ENCODE results near the gene RHOD.

The RHOD gene

GRCh38 chr11:67085617-67086016, 29.0 kb downstream of the RHOD start:
- H3K4me3 ChIP-seq, result no peak overlapping the region
- TF ChIP-seq, protein P1, sequence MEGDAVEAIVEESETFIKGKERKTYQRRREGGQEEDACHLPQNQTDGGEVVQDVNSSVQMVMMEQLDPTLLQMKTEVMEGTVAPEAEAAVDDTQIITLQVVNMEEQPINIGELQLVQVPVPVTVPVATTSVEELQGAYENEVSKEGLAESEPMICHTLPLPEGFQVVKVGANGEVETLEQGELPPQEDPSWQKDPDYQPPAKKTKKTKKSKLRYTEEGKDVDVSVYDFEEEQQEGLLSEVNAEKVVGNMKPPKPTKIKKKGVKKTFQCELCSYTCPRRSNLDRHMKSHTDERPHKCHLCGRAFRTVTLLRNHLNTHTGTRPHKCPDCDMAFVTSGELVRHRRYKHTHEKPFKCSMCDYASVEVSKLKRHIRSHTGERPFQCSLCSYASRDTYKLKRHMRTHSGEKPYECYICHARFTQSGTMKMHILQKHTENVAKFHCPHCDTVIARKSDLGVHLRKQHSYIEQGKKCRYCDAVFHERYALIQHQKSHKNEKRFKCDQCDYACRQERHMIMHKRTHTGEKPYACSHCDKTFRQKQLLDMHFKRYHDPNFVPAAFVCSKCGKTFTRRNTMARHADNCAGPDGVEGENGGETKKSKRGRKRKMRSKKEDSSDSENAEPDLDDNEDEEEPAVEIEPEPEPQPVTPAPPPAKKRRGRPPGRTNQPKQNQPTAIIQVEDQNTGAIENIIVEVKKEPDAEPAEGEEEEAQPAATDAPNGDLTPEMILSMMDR (IDR thresholded peaks at IDR 0.05), result no peak
- H3K27ac ChIP-seq, result no peak overlapping the region
- no peak for DNase-seq (ENCODE audit: low spot score)

DNA sequence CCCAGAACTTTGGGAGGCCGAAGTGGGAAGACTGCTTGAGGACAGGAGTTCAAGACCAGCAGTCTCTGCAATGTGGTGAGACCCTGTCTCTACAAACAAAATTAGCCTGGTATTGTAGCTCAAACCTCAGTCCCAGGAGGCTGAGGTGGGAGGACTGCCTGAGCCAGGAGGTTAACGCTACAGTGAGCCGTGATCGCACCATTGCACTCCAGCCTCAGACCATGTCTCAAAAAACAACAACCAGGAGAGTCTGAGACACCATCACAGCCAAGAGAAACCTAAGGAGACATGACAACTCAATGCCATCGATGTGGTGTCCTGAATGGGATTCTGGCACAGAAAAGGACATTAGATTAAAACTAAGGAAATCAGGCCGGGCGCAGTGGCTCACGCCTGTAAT, 34.1 kb downstream of the RHOD start:
- TF ChIP-seq, protein P1 (IDR thresholded peaks at IDR 0.05), result no peak
- Histone ChIP-seq H3K27ac (no peak overlapping the region), H3K4me3 (no peak overlapping the region)
- DNase-seq (ENCODE audit: low spot score), result no peak

- TF ChIP-seq, protein P1 (IDR thresholded peaks at IDR 0.05), result no peak
- DNase-seq (ENCODE audit: low spot score), result no peak
- Histone ChIP-seq H3K27ac (no peak overlapping the region), H3K4me3 (no peak overlapping the region)
These were observed 38.5 kb downstream of the RHOD start for GRCh38 chr11:67095214-67095507.

DNA sequence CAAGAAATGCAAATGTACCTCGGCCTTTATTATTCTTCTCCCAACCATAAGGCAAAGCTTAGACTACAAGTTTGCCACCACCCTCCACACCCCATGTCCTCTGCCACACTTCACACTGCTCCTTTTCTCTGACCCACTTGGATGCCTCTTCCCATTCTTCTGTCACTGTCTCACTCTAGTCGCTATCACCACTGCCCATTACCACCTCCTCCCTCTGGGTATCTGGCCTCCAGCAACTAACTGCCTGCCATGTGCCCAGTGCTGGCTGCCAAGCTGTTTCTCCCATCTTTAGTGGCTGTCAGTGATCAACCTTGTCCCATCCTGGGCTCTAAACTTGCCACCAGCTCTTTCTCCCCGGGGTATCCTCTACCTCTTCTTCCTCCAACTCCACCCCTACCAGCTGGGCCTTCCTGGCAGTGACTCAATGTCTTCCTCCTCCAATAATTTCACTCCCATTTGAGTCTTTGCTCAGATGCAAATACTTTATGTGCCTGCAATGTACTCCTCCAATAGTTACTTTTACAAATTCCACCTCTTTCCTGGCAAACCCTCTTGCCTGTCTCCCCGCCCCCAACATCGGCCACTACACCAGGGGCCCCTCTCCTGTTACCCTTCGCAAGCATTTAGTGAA, 42.3 kb downstream of the RHOD start:
- DNase-seq (ENCODE audit: low spot score), result no peak

GRCh38 chr11:67099831-67100324, 43.2 kb downstream of the RHOD start:
- no peak for DNase-seq (ENCODE audit: low spot score)
- H3K27ac ChIP-seq, result no peak overlapping the region
- H3K4me3 ChIP-seq, result no peak overlapping the region
- TF ChIP-seq, protein P1 (IDR thresholded peaks at IDR 0.05), result no peak

More for the DNA sequence above, 42.3 kb downstream of the RHOD start:
- H3K4me3 ChIP-seq, result no peak overlapping the region
- TF ChIP-seq, protein P1 (IDR thresholded peaks at IDR 0.05), result no peak
- H3K27ac ChIP-seq, result no peak overlapping the region

DNA sequence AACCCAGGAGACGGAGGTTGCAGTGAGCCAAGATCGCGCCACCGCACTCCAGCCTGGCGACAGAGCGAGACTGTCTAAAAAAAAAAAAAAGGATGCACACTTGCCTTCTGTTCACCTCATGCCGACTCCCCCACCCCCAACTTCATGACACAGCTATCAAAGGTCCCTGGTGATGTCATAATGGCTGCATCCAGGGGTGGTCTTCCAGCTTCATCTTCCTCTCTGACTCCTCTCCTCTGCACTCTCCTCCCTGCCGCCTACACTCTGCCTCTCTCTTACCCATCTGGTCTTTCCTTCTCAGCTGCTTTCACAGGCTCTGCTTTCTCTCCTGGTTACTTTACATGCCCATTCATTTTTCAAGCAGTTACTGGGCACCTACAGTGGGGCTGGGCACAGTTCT, 46.0 kb downstream of the RHOD start:
- Histone ChIP-seq H3K4me3 (no peak overlapping the region), H3K27ac (no peak overlapping the region)
- DNase-seq (ENCODE audit: low spot score), result no peak
- TF ChIP-seq, protein P1 (IDR thresholded peaks at IDR 0.05), result no peak

DNA sequence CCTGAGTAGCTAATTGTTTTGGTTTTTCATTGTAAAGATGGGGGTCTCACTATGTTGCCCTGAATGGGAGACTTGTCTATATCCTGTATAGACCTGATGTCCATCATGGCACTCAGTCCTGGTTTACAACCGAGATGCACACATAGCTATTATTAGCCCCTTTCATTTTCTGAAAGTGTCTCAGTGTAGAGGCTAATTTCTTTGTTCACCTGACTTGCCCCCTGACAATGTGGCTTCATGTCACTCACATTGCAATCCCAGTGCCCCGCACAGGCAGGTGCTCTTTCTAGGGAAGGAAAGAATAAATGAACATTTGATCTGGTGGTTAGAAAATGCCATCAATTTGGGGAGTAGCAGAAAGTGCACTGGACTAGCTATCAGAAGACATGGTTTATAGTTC, 49.3 kb downstream of the RHOD start:
- Histone ChIP-seq H3K4me3 (no peak overlapping the region), H3K27ac (no peak overlapping the region)
- TF ChIP-seq, protein P1 (IDR thresholded peaks at IDR 0.05), result no peak
- DNase-seq (ENCODE audit: low spot score), result no peak

Data from coronary artery (tissue), 2 donors.